HG02884 (cell line): ENCODE measurements around the gene ZCCHC24.
"Not testable (repeated sequence)": the region's sequence is repeated elsewhere in the genome, so short reads cannot be mapped to it uniquely, and the experiment has no call there.

Experiments used
- ATAC-seq: cut with Tn5 transposase; IDR thresholded peaks from one replicate; pipeline ENCODE4 v1.9.1; 2021; ENCODE audit warnings: mild to moderate bottlenecking, moderate library complexity; ENCODE audit not compliant: unreplicated experiment

ZCCHC24 gene

GRCh38 chr10:79333513-79333912 lies 111.9 kb downstream of the ZCCHC24 start:
- no peak for ATAC-seq

DNA sequence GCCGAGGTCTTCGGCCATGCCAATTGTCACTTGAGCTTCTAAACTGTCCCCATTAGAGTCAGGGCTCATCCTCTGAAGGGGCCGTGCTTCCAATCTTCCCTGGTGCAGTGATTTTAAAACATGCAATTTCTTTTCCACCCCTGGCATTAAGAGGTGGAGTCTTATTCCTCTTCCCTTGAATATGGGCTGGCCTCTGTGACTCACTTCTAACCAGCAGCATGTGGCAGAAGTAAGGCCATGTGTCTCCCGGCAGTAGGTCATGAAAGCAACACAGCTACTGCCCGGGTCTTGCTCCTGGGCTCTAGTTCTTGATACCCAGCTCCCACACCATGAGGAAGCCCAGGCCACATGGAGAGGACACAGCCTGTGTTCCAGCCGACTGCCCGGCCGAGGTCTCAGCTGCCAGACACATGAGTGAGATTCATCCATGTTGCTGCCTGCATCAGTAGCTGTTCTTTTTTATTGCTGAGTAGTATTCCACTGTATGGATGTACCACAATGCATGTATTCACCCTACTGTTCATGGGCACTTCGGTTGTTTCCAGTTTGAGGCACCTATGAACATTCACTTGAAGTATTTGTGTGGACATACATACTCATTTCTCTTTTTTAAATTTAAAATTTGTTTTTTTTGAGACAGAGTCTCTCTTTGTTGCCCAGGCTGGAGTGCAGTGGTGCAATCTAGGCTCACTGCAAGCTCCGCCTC lies 112.7 kb downstream of the ZCCHC24 start:
- ATAC-seq: not testable (repeated sequence)
